Astrocyte (in vitro differentiated cells and primary cell): ENCODE data around the gene ARVCF.

ENCODE experiments used
- CTCF ChIP-seq: IDR thresholded peaks from 2 replicates; pipeline ENCODE4 v1.5.1; 2011; ENCODE audit warnings: low read depth, mild to moderate bottlenecking, inconsistent platforms, low read length, moderate library complexity; ENCODE audit not compliant: insufficient read depth
- EZH2 ChIP-seq: IDR thresholded peaks from 2 replicates; pipeline ENCODE4 v1.6.1; 2012; ENCODE audit warnings: mild to moderate bottlenecking, low read length, inconsistent platforms; ENCODE audit not compliant: insufficient read depth

GRCh38 chr22:19923914-19924513, 92.6 kb downstream of the ARVCF start:
- TF ChIP-seq CTCF (no peak), EZH2 (no peak)
